Right renal cortex interstitium (tissue), 3 donors: ENCODE measurements around the gene STKLD1. TPM values are rescaled to one million over a fixed set of nuclear protein-coding genes. Genes with fewer than 3 reads are reported as not detected.
"Not testable (repeated sequence)": the region's sequence is repeated elsewhere in the genome, so short reads cannot be mapped to it uniquely, and the experiment has no call there.

ENCODE experiments used
- DNase-seq, 3 donors: peaks; one replicate each; pipeline ENCODE4 v3.0.0-alpha.2; 2013; ENCODE audit warnings: low read depth in 3 of 3, low spot score in 2 of 3
- polyA plus RNA-seq, 3 donors: library from polyadenylated mRNA; unstranded; fragments of 120-200 nt; gene quantifications; one replicate each; pipeline ENCODE4 v1.2.1, GENCODE V29; 2013; ENCODE audit not compliant: insufficient read length in 3 of 3

STKLD1 gene
- polyA plus RNA-seq, 3 donors = 2.2 to 3.6 (median 3.4) TPM

DNA sequence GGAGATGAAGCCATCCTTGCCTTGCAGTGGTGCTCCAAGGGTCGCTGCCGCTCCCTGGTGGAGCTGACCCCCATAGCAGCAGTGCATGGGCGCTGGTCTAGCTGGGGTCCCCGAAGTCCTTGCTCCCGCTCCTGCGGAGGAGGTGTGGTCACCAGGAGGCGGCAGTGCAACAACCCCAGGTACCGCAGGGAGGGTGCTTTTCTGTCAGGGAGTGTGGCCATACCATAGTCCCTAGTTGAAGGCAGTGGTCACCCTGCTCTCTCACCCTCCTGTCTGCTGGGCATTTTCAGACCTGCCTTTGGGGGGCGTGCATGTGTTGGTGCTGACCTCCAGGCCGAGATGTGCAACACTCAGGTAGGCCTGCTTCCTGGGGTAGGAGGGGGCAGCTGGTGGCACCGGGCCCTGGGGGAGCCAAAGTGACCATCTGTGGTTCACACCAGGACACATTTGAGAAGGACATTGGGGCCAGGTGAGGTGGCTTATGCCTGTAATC, 57.2 kb downstream of the STKLD1 start:
- no peak for DNase-seq

GRCh38 chr9:133436681-133437080, 60.5 kb downstream of the STKLD1 start:
- DNase-seq = no peak

DNA sequence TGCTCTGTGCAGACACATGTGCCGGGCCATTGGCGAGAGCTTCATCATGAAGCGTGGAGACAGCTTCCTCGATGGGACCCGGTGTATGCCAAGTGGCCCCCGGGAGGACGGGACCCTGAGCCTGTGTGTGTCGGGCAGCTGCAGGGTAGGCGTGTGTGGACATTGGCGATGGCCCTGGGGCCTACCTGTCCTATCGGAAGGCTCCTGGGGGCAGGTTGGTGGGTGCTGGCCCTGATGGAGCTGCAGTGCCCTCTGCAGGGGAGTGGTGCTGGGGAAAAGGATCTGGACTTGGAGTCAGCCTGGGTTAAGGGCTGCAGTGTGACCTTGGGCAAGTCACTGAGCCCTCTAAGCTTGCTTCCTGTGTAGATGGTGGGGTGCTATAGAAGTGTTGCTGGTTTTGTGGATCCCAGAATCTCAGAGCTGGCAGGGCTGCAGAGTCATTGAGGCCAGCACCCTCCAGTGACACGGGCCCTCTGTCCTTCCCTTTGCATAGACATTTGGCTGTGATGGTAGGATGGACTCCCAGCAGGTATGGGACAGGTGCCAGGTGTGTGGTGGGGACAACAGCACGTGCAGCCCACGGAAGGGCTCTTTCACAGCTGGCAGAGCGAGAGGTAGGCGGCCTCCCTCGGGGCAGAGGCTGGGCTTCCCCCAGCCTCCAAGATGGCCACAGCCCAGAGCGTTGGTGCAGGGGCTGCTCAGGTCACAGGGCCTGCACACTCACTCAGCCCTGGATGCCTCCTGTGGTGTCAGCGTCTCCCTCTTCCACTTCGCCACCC, 61.8 kb downstream of the STKLD1 start:
- DNase-seq = no peak

DNA sequence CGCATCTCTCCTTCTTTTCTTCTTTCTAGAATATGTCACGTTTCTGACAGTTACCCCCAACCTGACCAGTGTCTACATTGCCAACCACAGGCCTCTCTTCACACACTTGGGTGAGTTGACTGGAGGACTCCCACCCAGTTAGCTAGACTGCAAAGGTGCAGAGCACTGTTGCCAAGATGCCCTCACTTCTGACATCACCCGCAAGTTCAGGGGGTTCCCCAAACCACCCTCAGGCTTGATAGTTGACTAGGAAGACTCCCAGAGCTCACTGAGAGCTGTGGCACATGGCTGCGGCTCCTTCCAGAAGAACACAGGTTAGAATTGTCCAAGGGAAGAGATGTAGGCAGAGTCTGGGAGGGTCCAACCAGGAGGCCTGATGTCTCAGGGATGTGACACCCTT, 63.2 kb downstream of the STKLD1 start:
- no peak for DNase-seq

GRCh38 chr9:133440874-133441273, 64.7 kb downstream of the STKLD1 start:
- no peak for DNase-seq

- no peak for DNase-seq
Measured at GRCh38 chr9:133441571-133441970, 65.4 kb downstream of the STKLD1 start.

GRCh38 chr9:133443248-133443647, 67.1 kb downstream of the STKLD1 start:
- DNase-seq = no peak

- no peak for DNase-seq
Measured at GRCh38 chr9:133443982-133444381, 67.8 kb downstream of the STKLD1 start.

DNA sequence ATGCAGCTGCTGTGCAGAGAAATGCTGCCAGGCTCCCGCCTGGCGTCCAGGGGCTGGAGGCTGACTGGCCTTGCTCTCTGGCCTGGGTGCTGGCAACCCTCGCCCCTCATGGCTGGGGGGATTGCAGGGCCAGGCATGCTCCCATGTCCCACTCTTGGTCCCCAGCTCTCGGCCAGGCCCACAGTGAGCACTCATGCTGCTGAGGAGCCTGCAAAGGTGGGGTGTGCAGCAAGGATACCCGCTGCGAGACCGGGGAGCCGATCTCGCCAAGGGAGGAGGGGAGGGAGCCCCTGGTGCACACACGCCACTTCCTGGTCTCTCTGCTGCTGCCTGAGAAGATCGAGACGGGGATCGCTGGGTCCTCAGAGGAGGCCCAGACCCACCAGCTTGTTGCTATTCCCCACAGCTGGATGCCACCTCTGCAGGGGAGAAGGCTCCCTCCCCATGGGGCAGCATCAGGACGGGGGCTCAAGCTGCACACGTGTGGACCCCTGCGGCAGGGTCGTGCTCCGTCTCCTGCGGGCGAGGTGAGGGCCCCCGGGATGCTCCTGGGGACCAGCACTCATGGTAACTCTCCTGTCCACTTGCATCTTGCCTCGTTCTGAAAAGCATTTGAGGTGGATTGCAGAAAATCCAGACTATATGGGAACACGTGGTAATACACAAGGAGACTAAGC, 69.3 kb downstream of the STKLD1 start:
- no peak for DNase-seq

- DNase-seq = no peak
Measured at GRCh38 chr9:133448487-133448972, 72.4 kb downstream of the STKLD1 start.

DNA sequence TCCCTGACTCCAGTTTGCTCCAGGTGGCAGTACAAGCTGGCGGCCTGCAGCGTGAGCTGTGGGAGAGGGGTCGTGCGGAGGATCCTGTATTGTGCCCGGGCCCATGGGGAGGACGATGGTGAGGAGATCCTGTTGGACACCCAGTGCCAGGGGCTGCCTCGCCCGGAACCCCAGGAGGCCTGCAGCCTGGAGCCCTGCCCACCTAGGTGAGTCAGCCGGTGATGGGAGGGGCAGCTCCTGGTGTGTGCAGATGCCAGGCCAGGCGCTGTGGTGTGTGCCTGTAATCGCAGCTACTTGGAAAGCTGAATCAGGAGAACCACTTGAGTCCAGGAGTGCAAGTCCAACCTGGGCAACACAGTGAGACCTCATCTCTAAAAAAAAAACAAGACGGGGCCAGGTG, 73.6 kb downstream of the STKLD1 start:
- no peak for DNase-seq

GRCh38 chr9:133451865-133452264, 75.7 kb downstream of the STKLD1 start:
- DNase-seq = not testable (repeated sequence)

DNA sequence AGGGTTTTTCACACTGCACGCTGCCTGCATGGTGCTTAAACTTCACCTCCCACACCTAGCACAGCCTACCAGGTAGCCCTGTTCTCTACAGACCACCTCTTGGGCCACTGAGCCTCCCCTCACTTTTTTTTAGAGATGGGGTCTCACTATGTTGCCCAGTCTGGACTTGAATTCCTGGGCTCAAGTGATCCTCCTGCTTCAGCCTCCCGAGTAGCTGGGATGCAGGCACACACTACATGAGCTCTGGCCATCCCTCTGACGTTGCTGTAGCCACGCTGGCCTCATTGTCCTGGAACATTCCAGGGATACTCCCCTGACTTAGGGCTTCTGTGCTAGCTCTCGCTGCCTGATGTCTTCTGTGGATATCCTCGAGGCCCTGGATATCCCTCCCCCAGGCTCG, 76.4 kb downstream of the STKLD1 start:
- DNase-seq = no peak

GRCh38 chr9:133453651-133454050, 77.5 kb downstream of the STKLD1 start:
- no peak for DNase-seq

GRCh38 chr9:133454325-133454724, 78.2 kb downstream of the STKLD1 start:
- DNase-seq = no peak

DNA sequence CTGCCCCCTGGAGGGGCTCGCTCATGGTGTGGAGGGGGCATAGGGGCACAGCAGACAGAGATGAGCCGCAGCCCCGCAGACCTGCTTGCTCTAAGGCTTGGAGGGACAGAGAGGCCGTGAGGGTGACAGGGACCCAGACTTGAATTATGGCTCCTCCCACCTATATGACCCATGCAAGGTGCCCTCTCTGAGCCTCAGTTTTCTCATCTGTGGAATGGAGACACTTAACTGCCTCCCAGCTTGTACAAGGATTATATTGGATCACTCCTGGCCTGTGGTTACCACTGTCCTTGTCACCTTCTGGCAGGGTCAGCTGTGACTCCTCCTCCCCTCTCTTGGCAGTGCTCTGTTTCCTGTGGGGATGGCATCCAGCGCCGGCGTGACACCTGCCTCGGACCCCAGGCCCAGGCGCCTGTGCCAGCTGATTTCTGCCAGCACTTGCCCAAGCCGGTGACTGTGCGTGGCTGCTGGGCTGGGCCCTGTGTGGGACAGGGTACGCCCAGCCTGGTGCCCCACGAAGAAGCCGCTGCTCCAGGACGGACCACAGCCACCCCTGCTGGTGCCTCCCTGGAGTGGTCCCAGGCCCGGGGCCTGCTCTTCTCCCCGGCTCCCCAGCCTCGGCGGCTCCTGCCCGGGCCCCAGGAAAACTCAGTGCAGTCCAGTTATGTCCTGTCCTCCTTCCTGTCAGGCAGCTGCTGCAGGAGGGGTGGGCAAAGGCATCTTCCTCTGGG, 78.9 kb downstream of the STKLD1 start:
- no peak for DNase-seq

Other genes starting within 250 kb of the STKLD1 start
- gene GBGT1, start 212.5 kb upstream of the STKLD1 start, polyA plus RNA-seq = 1 to 10 TPM; 1.3 to 1.6 (median 1.6) TPM
- under 1 TPM in 1 of 3 donors, not detected in 2; 0.64 TPM for gene OBP2B, start 167.1 kb upstream of the STKLD1 start, polyA plus RNA-seq
- 10 to 100 TPM in 2 of 3 donors, 1 to 10 TPM in 1; 6.8 to 19.5 (median 18.7) TPM for gene ABO, start 101.2 kb upstream of the STKLD1 start, polyA plus RNA-seq
- 10 to 100 TPM; 23.4 to 27.3 (median 27.2) TPM for gene SURF6, start 40.2 kb upstream of the STKLD1 start, polyA plus RNA-seq
- gene MED22, start 28.2 kb upstream of the STKLD1 start, polyA plus RNA-seq = 10 to 100 TPM; 23.3 to 25.0 (median 24.5) TPM
- gene RPL7A, start 28.1 kb upstream of the STKLD1 start, polyA plus RNA-seq = 1,000 to 10,000 TPM; 2,744 to 2,837 (median 2,799) TPM
- 10 to 100 TPM; 36.6 to 47.0 (median 42.2) TPM for gene SURF1, start 19.9 kb upstream of the STKLD1 start, polyA plus RNA-seq
- gene SURF2, start 19.8 kb upstream of the STKLD1 start, polyA plus RNA-seq = 10 to 100 TPM; 20.6 to 25.1 (median 23.0) TPM
- gene SURF4, start 306 bp upstream of the STKLD1 start, polyA plus RNA-seq = 100 to 1,000 TPM; 160 to 175 (median 164) TPM
- gene REXO4, start 41.6 kb downstream of the STKLD1 start, polyA plus RNA-seq = 10 to 100 TPM; 26.9 to 30.7 (median 29.7) TPM
- gene ADAMTS13, start 46.0 kb downstream of the STKLD1 start, polyA plus RNA-seq = 1 to 10 TPM; 5.9 to 7.2 (median 6.3) TPM
- gene CACFD1, start 83.6 kb downstream of the STKLD1 start, polyA plus RNA-seq = 10 to 100 TPM; 23.3 to 28.1 (median 27.3) TPM
- gene SLC2A6, start 102.7 kb downstream of the STKLD1 start, polyA plus RNA-seq = 1 to 10 TPM in 2 of 3 donors, under 1 TPM in 1; 0.82 to 1.4 (median 1.0) TPM
- gene MYMK, start 148.6 kb downstream of the STKLD1 start, polyA plus RNA-seq = not detected
- 1 to 10 TPM; 1.3 to 1.4 (median 1.3) TPM for gene ADAMTSL2, start 158.3 kb downstream of the STKLD1 start, polyA plus RNA-seq
- under 1 TPM in 2 of 3 donors, not detected in 1; 0.16 to 0.21 TPM for gene FAM163B, start 233.0 kb downstream of the STKLD1 start, polyA plus RNA-seq